Keratinocyte (primary cell): ENCODE measurements around the gene CFAP206.

ENCODE experiments used
- EZH2 ChIP-seq: IDR thresholded peaks from one replicate; pipeline ENCODE4 v1.6.1; 2012; ENCODE audit warnings: inconsistent platforms, mild to moderate bottlenecking, low read length, moderate library complexity
- TF ChIP-seq, protein P1 (sequence below), 3 experiments: IDR thresholded peaks in 1 of 3; conservative IDR thresholded peaks in 1 of 3; optimal IDR thresholded peaks in 1 of 3; 2 replicates in 2 of 3; 3 replicates in 1 of 3; pipeline versions ENCODE3 to v1.5.1; 2011; ENCODE audit warnings: low read length in 3 of 3, mild to moderate bottlenecking in 3 of 3, moderate library complexity in 2 of 3, control low read depth in 1 of 3, inconsistent platforms in 1 of 3; ENCODE audit not compliant: insufficient read depth in 2 of 3; ENCODE audit errors: extremely low read depth in 1 of 3

GRCh38 chr6:87501809-87502572, 94.2 kb downstream of the CFAP206 start:
- TF ChIP-seq, protein P1, sequence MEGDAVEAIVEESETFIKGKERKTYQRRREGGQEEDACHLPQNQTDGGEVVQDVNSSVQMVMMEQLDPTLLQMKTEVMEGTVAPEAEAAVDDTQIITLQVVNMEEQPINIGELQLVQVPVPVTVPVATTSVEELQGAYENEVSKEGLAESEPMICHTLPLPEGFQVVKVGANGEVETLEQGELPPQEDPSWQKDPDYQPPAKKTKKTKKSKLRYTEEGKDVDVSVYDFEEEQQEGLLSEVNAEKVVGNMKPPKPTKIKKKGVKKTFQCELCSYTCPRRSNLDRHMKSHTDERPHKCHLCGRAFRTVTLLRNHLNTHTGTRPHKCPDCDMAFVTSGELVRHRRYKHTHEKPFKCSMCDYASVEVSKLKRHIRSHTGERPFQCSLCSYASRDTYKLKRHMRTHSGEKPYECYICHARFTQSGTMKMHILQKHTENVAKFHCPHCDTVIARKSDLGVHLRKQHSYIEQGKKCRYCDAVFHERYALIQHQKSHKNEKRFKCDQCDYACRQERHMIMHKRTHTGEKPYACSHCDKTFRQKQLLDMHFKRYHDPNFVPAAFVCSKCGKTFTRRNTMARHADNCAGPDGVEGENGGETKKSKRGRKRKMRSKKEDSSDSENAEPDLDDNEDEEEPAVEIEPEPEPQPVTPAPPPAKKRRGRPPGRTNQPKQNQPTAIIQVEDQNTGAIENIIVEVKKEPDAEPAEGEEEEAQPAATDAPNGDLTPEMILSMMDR (optimal IDR thresholded peaks at IDR 0.05 in 1 of 3, IDR thresholded peaks at IDR 0.05 in 1 of 3, conservative IDR thresholded peaks at IDR 0.05 in 1 of 3; ENCODE audit: extremely low read depth in 1 of 3, insufficient read depth in 2 of 3, low read length in 3 of 3), result no peak
- no peak for TF ChIP-seq EZH2
